H1 (cell line): ENCODE measurements around the gene NRDE2.

ENCODE experiments used
- FOSL1 ChIP-seq: IDR thresholded peaks from 2 replicates; pipeline ENCODE4 v1.6.1; 2011; ENCODE audit warnings: mild to moderate bottlenecking, low read depth, low read length, moderate library complexity; ENCODE audit not compliant: insufficient read depth
- GABPA ChIP-seq: IDR thresholded peaks from 2 replicates; pipeline ENCODE4 v1.6.1; 2011; ENCODE audit warnings: mild to moderate bottlenecking, low read length, moderate library complexity, borderline replicate concordance; ENCODE audit not compliant: insufficient read depth
- MAFK ChIP-seq: IDR thresholded peaks from 2 replicates; pipeline ENCODE4 v1.6.1; 2012; ENCODE audit warnings: low read depth, mild to moderate bottlenecking, improper control_type of control experiment, low read length
- NRF1 ChIP-seq: IDR thresholded peaks from 2 replicates; pipeline ENCODE4 v1.6.1; 2011; ENCODE audit warnings: mild to moderate bottlenecking, low read depth, low read length, improper control_type of control experiment
- POLR2AphosphoS5 ChIP-seq: IDR thresholded peaks from 2 replicates; pipeline ENCODE4 v1.6.1; 2011; ENCODE audit warnings: low read depth, low read length
- RFX5 ChIP-seq: IDR thresholded peaks from 2 replicates; pipeline ENCODE4 v1.6.1; 2011; ENCODE audit warnings: low read depth, low read length, improper control_type of control experiment, borderline replicate concordance
- TAF1 ChIP-seq: IDR thresholded peaks from 2 replicates; pipeline ENCODE4 v1.6.1; 2011; ENCODE audit warnings: mild to moderate bottlenecking, low read depth, low read length
- TF ChIP-seq, protein P1 (sequence below), 3 experiments: IDR thresholded peaks; 1 replicate in 2 of 3; 2 replicates in 1 of 3; pipeline versions ENCODE4 v1.5.1 to v1.6.1; 2011; ENCODE audit warnings: low read length in 3 of 3, mild to moderate bottlenecking in 3 of 3, inconsistent platforms in 2 of 3, low read depth in 1 of 3, moderate library complexity in 1 of 3; ENCODE audit not compliant: insufficient read depth in 1 of 3; ENCODE audit errors: control extremely low read depth in 1 of 3
- TF ChIP-seq, protein P2 (sequence below): fragments of 300-600 bp; sonication (generic); IDR thresholded peaks from 2 replicates; pipeline ENCODE4 v1.7.1; 2012; ENCODE audit warnings: low read length, moderate library complexity, mild to moderate bottlenecking, inconsistent platforms; ENCODE audit not compliant: insufficient replicate concordance

DNA sequence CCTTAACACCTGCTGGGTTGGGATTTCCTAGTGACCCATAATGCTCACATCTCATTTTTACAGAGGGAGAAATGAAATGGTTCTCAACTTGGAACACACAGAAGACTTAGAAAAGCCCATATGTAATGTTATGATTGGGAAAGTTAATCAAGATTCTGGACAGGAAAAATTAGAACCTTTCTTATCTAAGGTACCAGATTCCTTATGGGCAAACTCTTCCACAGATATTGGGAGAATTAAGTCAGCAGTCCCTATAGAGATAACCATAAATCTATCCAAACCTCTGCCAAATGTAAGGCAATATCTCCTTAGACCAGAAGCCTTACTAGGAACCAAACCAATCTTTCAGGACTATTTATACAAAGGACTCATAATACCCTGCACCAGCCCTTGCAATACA lies 89.3 kb downstream of the NRDE2 start:
- TF ChIP-seq RFX5 (no peak), POLR2AphosphoS5 (no peak), GABPA (no peak), NRF1 (no peak), FOSL1 (no peak), MAFK (no peak), TAF1 (no peak)
- TF ChIP-seq, protein P1, sequence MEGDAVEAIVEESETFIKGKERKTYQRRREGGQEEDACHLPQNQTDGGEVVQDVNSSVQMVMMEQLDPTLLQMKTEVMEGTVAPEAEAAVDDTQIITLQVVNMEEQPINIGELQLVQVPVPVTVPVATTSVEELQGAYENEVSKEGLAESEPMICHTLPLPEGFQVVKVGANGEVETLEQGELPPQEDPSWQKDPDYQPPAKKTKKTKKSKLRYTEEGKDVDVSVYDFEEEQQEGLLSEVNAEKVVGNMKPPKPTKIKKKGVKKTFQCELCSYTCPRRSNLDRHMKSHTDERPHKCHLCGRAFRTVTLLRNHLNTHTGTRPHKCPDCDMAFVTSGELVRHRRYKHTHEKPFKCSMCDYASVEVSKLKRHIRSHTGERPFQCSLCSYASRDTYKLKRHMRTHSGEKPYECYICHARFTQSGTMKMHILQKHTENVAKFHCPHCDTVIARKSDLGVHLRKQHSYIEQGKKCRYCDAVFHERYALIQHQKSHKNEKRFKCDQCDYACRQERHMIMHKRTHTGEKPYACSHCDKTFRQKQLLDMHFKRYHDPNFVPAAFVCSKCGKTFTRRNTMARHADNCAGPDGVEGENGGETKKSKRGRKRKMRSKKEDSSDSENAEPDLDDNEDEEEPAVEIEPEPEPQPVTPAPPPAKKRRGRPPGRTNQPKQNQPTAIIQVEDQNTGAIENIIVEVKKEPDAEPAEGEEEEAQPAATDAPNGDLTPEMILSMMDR (IDR thresholded peaks at IDR 0.05; ENCODE audit: control extremely low read depth in 1 of 3, insufficient read depth in 1 of 3, low read depth in 1 of 3, low read length in 3 of 3): no peak
- TF ChIP-seq, protein P2, sequence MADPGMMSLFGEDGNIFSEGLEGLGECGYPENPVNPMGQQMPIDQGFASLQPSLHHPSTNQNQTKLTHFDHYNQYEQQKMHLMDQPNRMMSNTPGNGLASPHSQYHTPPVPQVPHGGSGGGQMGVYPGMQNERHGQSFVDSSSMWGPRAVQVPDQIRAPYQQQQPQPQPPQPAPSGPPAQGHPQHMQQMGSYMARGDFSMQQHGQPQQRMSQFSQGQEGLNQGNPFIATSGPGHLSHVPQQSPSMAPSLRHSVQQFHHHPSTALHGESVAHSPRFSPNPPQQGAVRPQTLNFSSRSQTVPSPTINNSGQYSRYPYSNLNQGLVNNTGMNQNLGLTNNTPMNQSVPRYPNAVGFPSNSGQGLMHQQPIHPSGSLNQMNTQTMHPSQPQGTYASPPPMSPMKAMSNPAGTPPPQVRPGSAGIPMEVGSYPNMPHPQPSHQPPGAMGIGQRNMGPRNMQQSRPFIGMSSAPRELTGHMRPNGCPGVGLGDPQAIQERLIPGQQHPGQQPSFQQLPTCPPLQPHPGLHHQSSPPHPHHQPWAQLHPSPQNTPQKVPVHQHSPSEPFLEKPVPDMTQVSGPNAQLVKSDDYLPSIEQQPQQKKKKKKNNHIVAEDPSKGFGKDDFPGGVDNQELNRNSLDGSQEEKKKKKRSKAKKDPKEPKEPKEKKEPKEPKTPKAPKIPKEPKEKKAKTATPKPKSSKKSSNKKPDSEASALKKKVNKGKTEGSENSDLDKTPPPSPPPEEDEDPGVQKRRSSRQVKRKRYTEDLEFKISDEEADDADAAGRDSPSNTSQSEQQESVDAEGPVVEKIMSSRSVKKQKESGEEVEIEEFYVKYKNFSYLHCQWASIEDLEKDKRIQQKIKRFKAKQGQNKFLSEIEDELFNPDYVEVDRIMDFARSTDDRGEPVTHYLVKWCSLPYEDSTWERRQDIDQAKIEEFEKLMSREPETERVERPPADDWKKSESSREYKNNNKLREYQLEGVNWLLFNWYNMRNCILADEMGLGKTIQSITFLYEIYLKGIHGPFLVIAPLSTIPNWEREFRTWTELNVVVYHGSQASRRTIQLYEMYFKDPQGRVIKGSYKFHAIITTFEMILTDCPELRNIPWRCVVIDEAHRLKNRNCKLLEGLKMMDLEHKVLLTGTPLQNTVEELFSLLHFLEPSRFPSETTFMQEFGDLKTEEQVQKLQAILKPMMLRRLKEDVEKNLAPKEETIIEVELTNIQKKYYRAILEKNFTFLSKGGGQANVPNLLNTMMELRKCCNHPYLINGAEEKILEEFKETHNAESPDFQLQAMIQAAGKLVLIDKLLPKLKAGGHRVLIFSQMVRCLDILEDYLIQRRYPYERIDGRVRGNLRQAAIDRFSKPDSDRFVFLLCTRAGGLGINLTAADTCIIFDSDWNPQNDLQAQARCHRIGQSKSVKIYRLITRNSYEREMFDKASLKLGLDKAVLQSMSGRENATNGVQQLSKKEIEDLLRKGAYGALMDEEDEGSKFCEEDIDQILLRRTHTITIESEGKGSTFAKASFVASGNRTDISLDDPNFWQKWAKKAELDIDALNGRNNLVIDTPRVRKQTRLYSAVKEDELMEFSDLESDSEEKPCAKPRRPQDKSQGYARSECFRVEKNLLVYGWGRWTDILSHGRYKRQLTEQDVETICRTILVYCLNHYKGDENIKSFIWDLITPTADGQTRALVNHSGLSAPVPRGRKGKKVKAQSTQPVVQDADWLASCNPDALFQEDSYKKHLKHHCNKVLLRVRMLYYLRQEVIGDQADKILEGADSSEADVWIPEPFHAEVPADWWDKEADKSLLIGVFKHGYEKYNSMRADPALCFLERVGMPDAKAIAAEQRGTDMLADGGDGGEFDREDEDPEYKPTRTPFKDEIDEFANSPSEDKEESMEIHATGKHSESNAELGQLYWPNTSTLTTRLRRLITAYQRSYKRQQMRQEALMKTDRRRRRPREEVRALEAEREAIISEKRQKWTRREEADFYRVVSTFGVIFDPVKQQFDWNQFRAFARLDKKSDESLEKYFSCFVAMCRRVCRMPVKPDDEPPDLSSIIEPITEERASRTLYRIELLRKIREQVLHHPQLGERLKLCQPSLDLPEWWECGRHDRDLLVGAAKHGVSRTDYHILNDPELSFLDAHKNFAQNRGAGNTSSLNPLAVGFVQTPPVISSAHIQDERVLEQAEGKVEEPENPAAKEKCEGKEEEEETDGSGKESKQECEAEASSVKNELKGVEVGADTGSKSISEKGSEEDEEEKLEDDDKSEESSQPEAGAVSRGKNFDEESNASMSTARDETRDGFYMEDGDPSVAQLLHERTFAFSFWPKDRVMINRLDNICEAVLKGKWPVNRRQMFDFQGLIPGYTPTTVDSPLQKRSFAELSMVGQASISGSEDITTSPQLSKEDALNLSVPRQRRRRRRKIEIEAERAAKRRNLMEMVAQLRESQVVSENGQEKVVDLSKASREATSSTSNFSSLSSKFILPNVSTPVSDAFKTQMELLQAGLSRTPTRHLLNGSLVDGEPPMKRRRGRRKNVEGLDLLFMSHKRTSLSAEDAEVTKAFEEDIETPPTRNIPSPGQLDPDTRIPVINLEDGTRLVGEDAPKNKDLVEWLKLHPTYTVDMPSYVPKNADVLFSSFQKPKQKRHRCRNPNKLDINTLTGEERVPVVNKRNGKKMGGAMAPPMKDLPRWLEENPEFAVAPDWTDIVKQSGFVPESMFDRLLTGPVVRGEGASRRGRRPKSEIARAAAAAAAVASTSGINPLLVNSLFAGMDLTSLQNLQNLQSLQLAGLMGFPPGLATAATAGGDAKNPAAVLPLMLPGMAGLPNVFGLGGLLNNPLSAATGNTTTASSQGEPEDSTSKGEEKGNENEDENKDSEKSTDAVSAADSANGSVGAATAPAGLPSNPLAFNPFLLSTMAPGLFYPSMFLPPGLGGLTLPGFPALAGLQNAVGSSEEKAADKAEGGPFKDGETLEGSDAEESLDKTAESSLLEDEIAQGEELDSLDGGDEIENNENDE: no peak
